DND-41 (cell line): Measurements from ENCODE around the gene VSIG8.

Experiments
- ATAC-seq: fragments of 200-7000 bp; cut with Tn5 transposase; 3 replicates; pipeline ENCODE4 v1.9.1; 2021; ENCODE audit warnings: low read depth; ENCODE audit not compliant: insufficient read depth
- DNase-seq: peaks from one replicate; pipeline ENCODE4 v3.0.0-alpha.2; 2020
- H2AFZ ChIP-seq: 2 replicates; pipeline ENCODE4 v1.6.0; 2012; ENCODE audit warnings: low read depth, low read length
- H3K27ac ChIP-seq: 2 replicates; pipeline ENCODE4 v1.5.1; 2012; ENCODE audit warnings: low read length, inconsistent platforms
- H3K27me3 ChIP-seq: fragments of 200-600 bp; sonication (generic); 2 replicates; pipeline ENCODE4 v1.6.0; 2012; ENCODE audit warnings: low read length, mild to moderate bottlenecking, inconsistent platforms; ENCODE audit not compliant: insufficient read depth, poor library complexity
- H3K36me3 ChIP-seq: 2 replicates; pipeline ENCODE4 v1.5.1; 2012; ENCODE audit warnings: low read length, inconsistent platforms; ENCODE audit not compliant: insufficient read depth
- H3K4me1 ChIP-seq: 2 replicates; pipeline ENCODE4 v1.5.1; 2012; ENCODE audit warnings: mild to moderate bottlenecking, low read length; ENCODE audit not compliant: insufficient read depth
- H3K4me2 ChIP-seq: 2 replicates; pipeline ENCODE4 v1.6.0; 2012; ENCODE audit warnings: mild to moderate bottlenecking, moderate library complexity, low read length, inconsistent platforms; ENCODE audit not compliant: insufficient read depth
- H3K4me3 ChIP-seq, 2 experiments: fragments of 200-600 bp in 1 of 2; shearing (Covaris generic) in 1 of 2; 2 replicates each; pipeline ENCODE4 v1.5.1; 2012 to 2016; ENCODE audit warnings: inconsistent platforms in 2 of 2, low read length in 2 of 2, mild to moderate bottlenecking in 2 of 2, low read depth in 1 of 2, moderate library complexity in 1 of 2
- H3K79me2 ChIP-seq: 2 replicates; pipeline ENCODE4 v1.6.0; 2012; ENCODE audit warnings: low read length, inconsistent platforms; ENCODE audit not compliant: insufficient read depth
- H3K9ac ChIP-seq: 2 replicates; pipeline ENCODE4 v1.6.0; 2012; ENCODE audit warnings: low read depth, mild to moderate bottlenecking, inconsistent platforms, low read length, moderate library complexity
- H3K9me3 ChIP-seq: 2 replicates; pipeline ENCODE4 v1.5.1; 2012; ENCODE audit warnings: low read length, moderate library complexity, mild to moderate bottlenecking, inconsistent platforms; ENCODE audit not compliant: insufficient read depth, severe bottlenecking
- H4K20me1 ChIP-seq: 2 replicates; pipeline ENCODE4 v1.6.0; 2012; ENCODE audit warnings: low read length; ENCODE audit not compliant: insufficient read depth
- EZH2 ChIP-seq: IDR thresholded peaks from 3 replicates; pipeline ENCODE4 v1.6.1; 2012; ENCODE audit warnings: borderline replicate concordance, low read depth, mild to moderate bottlenecking, moderate library complexity, low read length, inconsistent platforms; ENCODE audit not compliant: severe bottlenecking
- TF ChIP-seq, protein P1 (sequence below): IDR thresholded peaks from 2 replicates; pipeline ENCODE4 v1.5.1; 2012; ENCODE audit warnings: borderline replicate concordance, low read length, moderate library complexity, mild to moderate bottlenecking; ENCODE audit not compliant: poor library complexity, severe bottlenecking; ENCODE audit errors: extremely low read depth

VSIG8 gene

DNA sequence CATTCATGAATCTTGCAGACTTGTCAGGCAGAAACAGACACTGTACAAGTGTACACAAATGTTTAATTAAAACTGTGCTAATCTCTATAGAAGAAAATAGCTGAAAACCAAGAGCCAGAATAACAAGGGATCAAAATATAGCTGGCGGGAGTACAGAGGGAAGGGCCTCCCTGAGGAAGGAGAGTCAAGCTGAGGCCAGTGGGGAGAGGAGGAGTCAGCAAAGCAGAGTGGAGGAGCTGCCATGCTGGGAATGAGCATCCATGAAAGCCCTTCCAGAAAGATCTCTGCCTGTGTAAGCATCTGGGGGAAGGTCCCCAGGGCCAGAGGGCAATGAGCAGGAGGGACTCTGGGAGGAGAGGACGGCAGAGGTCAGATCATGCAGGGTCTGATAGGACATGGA, 20.7 kb downstream of the VSIG8 start:
- no peak for TF ChIP-seq EZH2
- TF ChIP-seq, protein P1, sequence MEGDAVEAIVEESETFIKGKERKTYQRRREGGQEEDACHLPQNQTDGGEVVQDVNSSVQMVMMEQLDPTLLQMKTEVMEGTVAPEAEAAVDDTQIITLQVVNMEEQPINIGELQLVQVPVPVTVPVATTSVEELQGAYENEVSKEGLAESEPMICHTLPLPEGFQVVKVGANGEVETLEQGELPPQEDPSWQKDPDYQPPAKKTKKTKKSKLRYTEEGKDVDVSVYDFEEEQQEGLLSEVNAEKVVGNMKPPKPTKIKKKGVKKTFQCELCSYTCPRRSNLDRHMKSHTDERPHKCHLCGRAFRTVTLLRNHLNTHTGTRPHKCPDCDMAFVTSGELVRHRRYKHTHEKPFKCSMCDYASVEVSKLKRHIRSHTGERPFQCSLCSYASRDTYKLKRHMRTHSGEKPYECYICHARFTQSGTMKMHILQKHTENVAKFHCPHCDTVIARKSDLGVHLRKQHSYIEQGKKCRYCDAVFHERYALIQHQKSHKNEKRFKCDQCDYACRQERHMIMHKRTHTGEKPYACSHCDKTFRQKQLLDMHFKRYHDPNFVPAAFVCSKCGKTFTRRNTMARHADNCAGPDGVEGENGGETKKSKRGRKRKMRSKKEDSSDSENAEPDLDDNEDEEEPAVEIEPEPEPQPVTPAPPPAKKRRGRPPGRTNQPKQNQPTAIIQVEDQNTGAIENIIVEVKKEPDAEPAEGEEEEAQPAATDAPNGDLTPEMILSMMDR: no peak
- no peak overlapping the region for H3K9ac ChIP-seq
- H3K4me3 ChIP-seq: no peak overlapping the region
- H4K20me1 ChIP-seq: no peaks in the 10 kb centered on the region
- H3K27ac ChIP-seq: no peak overlapping the region
- no peaks in the 10 kb centered on the region for H3K36me3 ChIP-seq
- no peak overlapping the region for H2AFZ ChIP-seq
- no peaks in the 10 kb centered on the region for H3K9me3 ChIP-seq
- no peak for ATAC-seq
- no peaks in the 10 kb centered on the region for H3K79me2 ChIP-seq
- no peak for DNase-seq
- no peak overlapping the region for H3K4me2 ChIP-seq
- H3K27me3 ChIP-seq: peaks cover 18% of the 10 kb centered on the region
- no peaks in the 10 kb centered on the region for H3K4me1 ChIP-seq

DNA sequence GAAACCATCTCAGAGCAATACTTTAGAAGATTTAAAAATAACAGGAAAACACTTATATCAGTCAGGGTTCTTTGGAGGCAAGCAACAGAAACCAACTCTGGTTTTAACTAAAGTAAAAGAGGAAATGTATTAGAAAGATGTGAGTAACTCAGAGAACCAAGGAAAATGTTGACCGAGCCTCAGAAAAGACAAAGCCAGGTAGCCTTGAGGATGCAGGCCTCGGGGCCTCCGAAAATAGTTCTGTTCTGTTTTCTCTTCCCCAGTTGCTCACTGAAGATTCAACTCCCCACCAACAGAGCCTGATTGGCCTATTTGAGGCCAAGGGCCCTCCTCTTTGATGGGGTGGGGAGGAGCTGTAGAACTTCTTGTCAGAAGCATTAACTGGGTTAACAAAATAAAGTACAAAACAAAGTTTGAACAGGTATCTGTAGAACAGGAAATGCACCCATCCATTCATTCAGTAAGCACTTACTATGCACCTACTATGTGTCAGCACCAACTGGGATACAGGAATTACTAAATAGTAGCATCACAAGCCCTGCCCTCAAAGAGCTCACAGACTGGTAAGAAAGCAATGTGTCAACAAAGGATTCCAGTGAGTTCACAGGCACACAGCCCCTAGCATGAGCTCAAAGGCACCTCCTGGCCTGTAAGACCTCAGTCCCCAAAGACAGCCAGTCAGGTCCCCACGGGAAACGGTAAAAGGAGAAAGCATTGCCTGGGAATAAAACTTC, 23.2 kb downstream of the VSIG8 start:
- Histone ChIP-seq H3K9me3 (no peaks in the 10 kb centered on the region), H2AFZ (no peak overlapping the region), H3K4me2 (no peak overlapping the region), H3K4me1 (no peaks in the 10 kb centered on the region), H3K36me3 (no peaks in the 10 kb centered on the region), H4K20me1 (no peaks in the 10 kb centered on the region), H3K9ac (no peak overlapping the region), H3K27me3 (peaks cover 2% of the 10 kb centered on the region), H3K27ac (no peak overlapping the region), H3K4me3 (no peak overlapping the region), H3K79me2 (no peaks in the 10 kb centered on the region)
- no peak for TF ChIP-seq EZH2
- TF ChIP-seq, protein P1: no peak
- DNase-seq (no peak), ATAC-seq (no peak)

DNA sequence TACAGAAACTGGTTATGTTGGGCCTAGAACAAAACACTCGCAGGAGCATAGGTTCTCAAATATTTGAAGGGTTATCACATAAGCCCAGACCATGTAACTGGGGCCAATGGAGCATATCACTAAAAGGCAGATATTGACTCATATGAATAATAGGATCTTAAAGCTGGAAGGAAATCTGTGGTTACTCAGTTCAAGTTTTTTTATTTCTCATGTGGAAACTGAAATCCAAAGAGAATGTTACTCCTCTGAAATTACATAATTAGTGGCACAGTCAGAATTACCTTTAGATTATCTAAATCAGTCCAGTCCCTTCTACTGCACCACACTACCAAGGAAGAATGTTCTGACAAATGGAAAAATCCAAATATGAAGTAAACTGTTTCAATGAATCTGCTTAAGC, 23.7 kb downstream of the VSIG8 start:
- H3K36me3 ChIP-seq: no peaks in the 10 kb centered on the region
- no peak overlapping the region for H3K4me3 ChIP-seq
- no peak for ATAC-seq
- no peak for DNase-seq
- H3K79me2 ChIP-seq: no peaks in the 10 kb centered on the region
- no peak overlapping the region for H3K4me2 ChIP-seq
- H3K9me3 ChIP-seq: no peaks in the 10 kb centered on the region
- TF ChIP-seq EZH2: no peak
- no peak overlapping the region for H3K9ac ChIP-seq
- no peaks in the 10 kb centered on the region for H3K27me3 ChIP-seq
- H3K27ac ChIP-seq: no peak overlapping the region
- no peaks in the 10 kb centered on the region for H4K20me1 ChIP-seq
- H2AFZ ChIP-seq: no peak overlapping the region
- H3K4me1 ChIP-seq: no peaks in the 10 kb centered on the region

DNA sequence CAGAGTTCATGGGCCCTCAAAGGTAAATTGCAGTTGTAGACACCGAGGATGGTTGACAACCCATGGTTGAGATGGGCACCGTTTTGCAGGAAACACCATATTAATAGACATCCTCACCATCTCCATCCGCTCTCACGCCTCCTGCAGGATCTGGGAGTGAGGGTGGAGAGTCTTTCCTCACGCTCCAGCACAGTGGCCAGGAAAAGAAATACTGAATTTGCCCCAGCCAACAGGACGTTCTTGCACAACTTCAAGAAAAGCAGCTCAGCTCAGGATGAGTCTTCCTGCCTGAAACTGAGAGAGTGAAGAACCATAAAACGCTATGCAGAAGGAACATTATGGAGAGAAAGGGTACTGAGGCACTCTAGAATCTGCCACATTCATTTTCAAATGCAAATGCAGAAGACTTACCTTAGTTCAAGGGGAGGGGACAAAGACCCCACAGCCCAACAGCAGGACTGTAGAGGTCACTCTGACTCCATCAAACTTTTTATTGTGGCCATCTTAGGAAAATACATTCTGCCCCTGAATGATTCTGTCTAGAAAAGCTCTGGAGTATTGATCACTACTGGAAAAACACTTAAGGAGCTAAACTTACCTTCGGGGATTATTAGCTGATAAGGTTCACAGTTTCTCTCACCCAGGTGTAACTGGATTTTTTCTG, 26.5 kb downstream of the VSIG8 start:
- Histone ChIP-seq H3K4me3 (no peak overlapping the region), H3K4me2 (no peak overlapping the region), H3K27me3 (no peaks in the 10 kb centered on the region), H2AFZ (no peak overlapping the region), H4K20me1 (no peaks in the 10 kb centered on the region), H3K79me2 (no peaks in the 10 kb centered on the region), H3K36me3 (no peaks in the 10 kb centered on the region), H3K9ac (no peak overlapping the region), H3K9me3 (no peaks in the 10 kb centered on the region), H3K27ac (no peak overlapping the region), H3K4me1 (no peaks in the 10 kb centered on the region)
- no peak for TF ChIP-seq EZH2
- TF ChIP-seq, protein P1: peak; percentile 27
- ATAC-seq (no peak), DNase-seq (no peak)
